ENCODE results near the gene EN1. TPM values are rescaled to one million over a fixed set of nuclear protein-coding genes. Genes with fewer than 3 reads are reported as not detected.

Gene EN1
- total and polyA plus RNA-seq, 2 of the 4 experiments (the other 2 are of a cell fraction) = not detected

GRCh38 chr2:118814368-118814767 lies 33.1 kb downstream of the EN1 start:
- intact Hi-C loops (cut with micrococcal nuclease) = no loop called here
- no peak overlapping the region for H2AK5ac ChIP-seq (ENCODE audit: low read depth, low read length)
- H2BK15ac ChIP-seq (ENCODE audit: low read depth, low read length) = no peak overlapping the region
- no peak overlapping the region for H3K14ac ChIP-seq (replicated peaks; ENCODE audit: low read depth, low read length)
- in situ Hi-C loops (cut with MboI; ENCODE audit: low sequenced_read_pairs) = no loop called here
- H2AFZ ChIP-seq (replicated peaks; ENCODE audit: low read length, poor library complexity) = no peak overlapping the region
- H3K9me3 ChIP-seq (ENCODE audit: control insufficient read depth, insufficient read depth, low read length) = no peaks in the 10 kb centered on the region
- H3K4me1 ChIP-seq (ENCODE audit: control insufficient read depth, insufficient read depth, low read length) = no peaks in the 10 kb centered on the region
- DNase-seq (no peak), ATAC-seq (ENCODE audit: low read depth) (no peak)
- no peaks in the 10 kb centered on the region for H3K79me1 ChIP-seq (ENCODE audit: low read depth in 1 of 2, low read length in 2 of 2)
- H3K18ac ChIP-seq (ENCODE audit: low read depth, low read length) = no peak overlapping the region
- H2AK9ac ChIP-seq (replicated peaks; ENCODE audit: low read depth, low read length, poor library complexity) = no peak overlapping the region
- no peak overlapping the region for H2BK120ac ChIP-seq (ENCODE audit: low read depth, low read length)
- no peaks in the 10 kb centered on the region for H4K20me1 ChIP-seq (ENCODE audit: insufficient read depth, low read length)
- H3K9ac ChIP-seq (ENCODE audit: low read depth, low read length) = no peak overlapping the region
- no peaks in the 10 kb centered on the region for H3K36me3 ChIP-seq (ENCODE audit: control insufficient read depth, insufficient read depth, low read length)
- no peak overlapping the region for H3K56ac ChIP-seq (ENCODE audit: extremely low read depth, insufficient read depth, low read length)
- no peaks in the 10 kb centered on the region for H3K9me1 ChIP-seq (ENCODE audit: insufficient read depth, low read length)
- H3K23ac ChIP-seq (ENCODE audit: low read depth, low read length) = no peak overlapping the region
- no peak overlapping the region for H3K4me2 ChIP-seq (ENCODE audit: low read depth, low read length)
- CTCF ChIA-PET = no interaction called here
- dilution Hi-C loops (cut with HindIII; ENCODE audit: low sequenced_read_pairs, unreplicated experiment) = no loop called here
- TF ChIP-seq MXI1 (IDR thresholded peaks at IDR 0.05; ENCODE audit: borderline replicate concordance, low read depth, low read length) (no peak), MAZ (IDR thresholded peaks at IDR 0.05; ENCODE audit: borderline replicate concordance, low read depth, low read length) (no peak), CHD1 (IDR thresholded peaks at IDR 0.05; ENCODE audit: low read depth, low read length) (no peak), FOS (IDR thresholded peaks at IDR 0.05; ENCODE audit: low read depth, low read length) (no peak), MAFK (IDR thresholded peaks at IDR 0.05; ENCODE audit: low read depth, low read length) (no peak), USF2 (IDR thresholded peaks at IDR 0.05; ENCODE audit: low read depth, low read length) (no peak), ELK1 (IDR thresholded peaks at IDR 0.05; ENCODE audit: borderline replicate concordance, low read depth, low read length) (no peak), RCOR1 (IDR thresholded peaks at IDR 0.05; ENCODE audit: insufficient replicate concordance, low read length) (no peak), CTCF (conservative IDR thresholded peaks at IDR 0.05; ENCODE audit: low read depth, low read length) (no peak)
- no peak overlapping the region for H2BK20ac ChIP-seq (ENCODE audit: low read depth, low read length)
- BruUV-seq (replicated peaks) = no TSS peak
- H3K27ac ChIP-seq (ENCODE audit: insufficient read depth, low read length) = no peak overlapping the region
- no peak overlapping the region for H3K4me3 ChIP-seq (ENCODE audit: insufficient read depth, low read depth, low read length)
- H3K4ac ChIP-seq (ENCODE audit: low read depth, low read length) = no peak overlapping the region
- H4K91ac ChIP-seq (ENCODE audit: insufficient read depth, low read depth, low read length) = no peak overlapping the region
- WGBS, 2 experiments (ENCODE audit: extremely low coverage in 2 of 2, insufficient read length in 1 of 2) = no CpG with 5 or more reads among the region's 3 CpGs
- H2BK5ac ChIP-seq (ENCODE audit: low read depth, low read length, poor library complexity, severe bottlenecking) = no peak overlapping the region
- H4K5ac ChIP-seq (ENCODE audit: low read depth, low read length) = no peak overlapping the region
- peaks cover 15% of the 10 kb centered on the region for H3K27me3 ChIP-seq (ENCODE audit: control insufficient read depth, insufficient read depth, low read length)
- POLR2A ChIA-PET (ENCODE audit: unreplicated experiment) = no interaction called here
- H4K8ac ChIP-seq (ENCODE audit: low read depth in 2 of 2, low read length in 2 of 2) = no peak overlapping the region

Data from IMR-90 (cell line).